Aorta (tissue), 4 donors: ENCODE results near the gene CHP1. TPM values are rescaled to one million over a fixed set of nuclear protein-coding genes. Genes with fewer than 3 reads are reported as not detected.

ENCODE experiments used
- polyA plus RNA-seq, 2 donors: library from polyadenylated mRNA; stranded (reverse); fragments of 200-250 nt; gene quantifications; one replicate each; pipeline ENCODE4 v1.2.3, GENCODE V29; 2013
- total RNA-seq, 2 donors: library from RNA; stranded (reverse); fragmentation: NEBNext Ultra II Directional; extraction: Animal tissue kit (Norgen Biotek cat#: 25700); gene quantifications; one replicate each; pipeline ENCODE4 v1.2.1, GENCODE V29; 2021
- donor health status: healthy with polysubstance abuse.
- donor health status: Bipolar disorder and iron deficiency.
- donor health status: DM: no; HTN: no; CAD: no.
- donor health status: DM: yes; HTN: yes; CAD: no.

CHP1 gene
- total and polyA plus RNA-seq, 4 donors = 28.1 to 60.8 (median 52.6) TPM

Other genes starting within 250 kb of the CHP1 start
- gene INO80, start 115.0 kb upstream of the CHP1 start, total RNA-seq = 10 to 100 TPM; 23.5 to 25.1 TPM
- 1 to 10 TPM; 6.5 to 7.3 TPM for gene INO80, start 115.0 kb upstream of the CHP1 start, polyA plus RNA-seq
- not detected for gene EXD1, start 511 bp upstream of the CHP1 start, total RNA-seq
- not detected for gene EXD1, start 511 bp upstream of the CHP1 start, polyA plus RNA-seq
- under 1 TPM in 1 of 2 donors, not detected in 1; 0.51 TPM for gene OIP5, start 101.3 kb downstream of the CHP1 start, total RNA-seq
- gene OIP5, start 101.3 kb downstream of the CHP1 start, polyA plus RNA-seq = 1 to 10 TPM in 1 of 2 donors, under 1 TPM in 1; 0.51 to 2.0 TPM
- 1 to 10 TPM; 2.9 to 6.7 TPM for gene NUSAP1, start 101.6 kb downstream of the CHP1 start, total RNA-seq
- gene NUSAP1, start 101.6 kb downstream of the CHP1 start, polyA plus RNA-seq = 1 to 10 TPM in 1 of 2 donors, under 1 TPM in 1; 0.90 to 9.0 TPM
- 10 to 100 TPM; 10.4 to 14.2 TPM for gene NDUFAF1, start 171.2 kb downstream of the CHP1 start, total RNA-seq
- 10 to 100 TPM; 14.3 to 16.8 TPM for gene NDUFAF1, start 171.2 kb downstream of the CHP1 start, polyA plus RNA-seq
- gene RTF1, start 185.8 kb downstream of the CHP1 start, total RNA-seq = 10 to 100 TPM; 29.1 to 36.8 TPM
- gene RTF1, start 185.8 kb downstream of the CHP1 start, polyA plus RNA-seq = 10 to 100 TPM; 15.4 to 27.5 TPM